NCI-H2081 treated with DMSO at 0.1 percent for 48 hours (cell line): ENCODE data around the gene CNOT6L.

Source experiments
- DNase-seq: peaks from one replicate; lab custom pipeline; 2025; lab: John Stamatoyannopoulos, UW

The CNOT6L gene

GRCh38 chr4:77820649-77821561 is 1.7 kb upstream of the CNOT6L start:
- DNase-seq = no peak

DNA sequence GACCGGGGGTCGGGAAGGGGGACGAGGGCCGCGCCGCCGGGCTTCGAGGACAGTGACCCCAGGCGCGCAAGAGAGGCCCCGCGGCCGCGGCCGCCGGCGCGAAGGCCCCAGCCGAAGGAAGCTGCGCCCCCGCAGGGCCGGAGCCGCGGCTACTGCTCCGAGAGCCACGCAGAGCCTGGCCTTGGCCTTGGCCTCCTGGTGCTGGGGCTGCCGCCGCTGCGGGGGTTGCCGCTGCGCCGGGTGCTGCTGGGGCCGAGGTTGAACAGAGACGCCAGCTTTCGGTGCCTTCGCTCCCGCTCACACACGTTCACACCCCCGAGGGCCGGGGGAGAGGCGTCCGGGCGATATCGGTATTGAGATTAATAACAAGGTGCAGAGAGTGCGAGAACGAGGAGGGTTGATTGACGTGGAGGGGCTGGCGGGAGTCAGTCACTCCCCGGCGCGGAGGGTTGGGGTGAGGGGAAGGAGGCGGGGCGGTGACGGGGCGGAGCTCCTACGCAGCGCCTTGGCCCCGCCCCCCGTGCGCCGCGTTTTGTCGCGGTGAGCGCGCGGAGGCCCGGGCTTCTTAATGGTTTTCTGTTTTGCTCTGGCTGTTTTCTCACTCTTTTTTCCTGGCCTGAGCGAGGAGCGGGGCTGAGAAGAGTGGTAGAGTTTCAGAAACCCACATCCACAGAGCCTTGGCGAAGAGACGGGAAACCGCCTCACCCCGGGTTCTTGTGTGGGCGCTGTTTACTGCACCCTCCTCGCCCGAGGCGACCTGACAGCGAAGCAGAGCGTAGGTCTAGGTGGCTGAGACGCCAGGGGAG is 878 bp upstream of the CNOT6L start:
- DNase-seq = no peak

DNA sequence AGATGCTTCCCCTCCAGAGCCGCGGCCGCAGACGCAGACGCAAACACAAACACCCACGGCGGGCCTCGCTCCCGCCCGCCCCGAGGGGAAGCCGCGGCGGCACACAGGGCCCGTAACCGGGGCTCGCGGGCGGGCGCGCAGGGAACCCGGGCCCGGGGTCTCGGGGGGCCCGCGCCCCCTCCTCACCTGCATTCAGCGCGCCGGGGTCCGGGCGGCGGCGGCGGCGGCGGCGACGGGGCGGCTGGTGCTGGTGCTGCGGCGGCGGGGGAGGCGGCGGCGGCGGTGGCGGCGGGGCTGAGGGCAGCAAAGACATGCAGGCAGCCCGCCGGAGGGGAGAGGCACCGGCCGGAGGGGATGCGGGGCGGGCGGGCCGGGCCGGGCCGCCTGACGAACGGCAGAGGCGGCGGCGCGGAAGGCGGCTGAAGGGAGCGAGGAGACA is 255 bp upstream of the CNOT6L start:
- DNase-seq = no peak

DNA sequence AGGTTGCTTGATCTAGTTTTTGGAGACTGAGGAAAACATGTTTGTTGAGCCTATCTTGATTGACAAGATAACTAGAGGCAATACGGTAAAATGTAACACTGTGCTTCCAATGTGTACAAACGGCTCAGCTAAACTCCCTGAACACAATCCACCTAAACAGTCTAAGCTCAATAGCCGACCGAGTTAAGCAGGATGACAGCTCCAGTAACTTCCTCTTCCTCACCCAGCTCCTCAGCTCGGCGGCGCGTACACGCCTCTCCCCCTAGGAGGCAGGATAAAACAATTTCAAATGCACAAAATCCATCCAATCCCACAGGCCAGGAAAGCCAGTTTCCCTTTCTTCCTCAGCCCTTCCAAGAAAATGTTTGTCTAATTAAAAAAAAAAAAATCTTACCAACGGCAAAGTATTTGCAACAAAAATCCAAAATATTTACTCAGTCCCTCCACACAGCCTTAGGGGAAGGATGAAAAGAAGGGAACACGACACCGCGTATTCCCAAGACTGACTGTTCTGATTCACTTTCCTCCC is 1.0 kb downstream of the CNOT6L start:
- DNase-seq = no peak

GRCh38 chr4:77817304-77818072 is 1.7 kb downstream of the CNOT6L start:
- DNase-seq = no peak

DNA sequence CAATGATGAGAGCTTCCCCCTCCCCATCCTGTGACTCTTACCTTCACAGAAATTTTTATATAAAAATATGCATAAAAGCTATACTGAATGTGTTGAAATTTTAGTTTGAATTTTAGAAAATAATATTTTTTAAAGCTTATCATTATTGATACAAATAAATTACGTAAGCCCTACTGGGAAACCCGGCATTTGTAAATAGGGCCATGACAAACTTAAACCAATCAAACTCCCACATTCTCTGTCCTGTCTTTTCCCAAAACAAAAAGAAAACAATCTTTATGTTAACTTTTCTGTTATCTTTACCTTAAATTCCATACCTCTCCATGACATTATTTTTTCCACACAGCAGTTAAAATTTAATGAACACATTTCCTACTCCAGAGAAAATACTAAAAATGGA is 2.6 kb downstream of the CNOT6L start:
- DNase-seq = no peak

DNA sequence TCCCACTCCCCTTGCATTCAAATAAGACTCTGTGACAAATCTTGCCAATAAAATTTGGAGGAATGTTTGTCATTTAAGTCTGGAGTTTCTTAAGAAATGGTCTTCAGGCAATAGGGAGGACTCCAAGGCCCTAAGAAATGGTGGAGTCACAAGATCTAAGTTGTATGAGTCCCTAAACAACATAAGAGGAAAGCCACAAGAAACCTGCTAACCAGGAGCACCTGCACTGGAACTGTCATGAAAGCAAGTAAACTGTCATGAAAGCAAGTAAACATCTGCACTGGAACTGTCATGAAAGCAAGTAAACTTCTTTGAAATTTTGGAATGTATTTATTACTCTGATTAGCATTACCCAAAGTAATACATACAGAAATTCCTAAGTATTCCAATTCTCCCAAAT is 3.5 kb downstream of the CNOT6L start:
- DNase-seq = no peak

GRCh38 chr4:77805840-77806239 is 13.3 kb downstream of the CNOT6L start:
- no peak for DNase-seq

DNA sequence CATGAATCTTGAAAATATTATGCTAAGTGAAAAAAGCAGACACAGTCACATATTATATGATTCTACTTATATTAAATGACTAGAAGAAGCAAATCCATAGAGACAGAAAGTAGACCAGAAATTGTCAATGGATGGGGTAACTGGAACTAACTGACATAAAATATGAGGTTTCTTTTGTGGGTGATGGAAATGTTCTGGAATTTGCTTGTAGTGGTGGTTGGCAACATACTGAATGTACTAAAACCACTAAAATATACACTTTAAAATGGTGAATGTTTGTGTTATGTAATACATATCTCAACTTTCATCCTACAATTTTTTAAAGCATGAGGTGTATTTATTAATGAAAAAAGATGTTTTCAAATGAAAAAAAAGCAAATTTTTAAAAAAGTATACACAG is 14.7 kb downstream of the CNOT6L start:
- no peak for DNase-seq

DNA sequence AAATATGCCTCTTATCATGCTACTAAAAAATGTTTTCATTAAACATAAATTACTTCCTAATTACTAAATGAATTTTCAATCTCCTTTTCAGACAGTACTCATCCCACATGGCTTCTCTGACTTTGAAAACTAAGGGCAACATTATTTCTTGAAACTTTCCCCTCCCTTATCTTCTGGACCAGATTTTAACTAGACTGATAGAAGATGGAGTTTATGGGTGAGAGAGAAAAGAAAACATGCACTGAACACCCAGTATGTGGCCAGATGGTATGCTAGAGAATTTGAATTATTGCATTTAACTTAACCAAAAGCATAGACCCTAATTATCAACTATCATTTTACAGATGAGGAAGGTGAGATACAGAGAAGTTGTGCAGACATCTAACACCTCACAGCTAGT is 16.8 kb downstream of the CNOT6L start:
- no peak for DNase-seq

GRCh38 chr4:77801260-77801608 is 17.9 kb downstream of the CNOT6L start:
- DNase-seq = no peak

GRCh38 chr4:77800483-77801259 is 18.5 kb downstream of the CNOT6L start:
- DNase-seq = no peak

GRCh38 chr4:77800077-77800476 is 19.1 kb downstream of the CNOT6L start:
- DNase-seq = no peak

GRCh38 chr4:77798385-77798784 is 20.8 kb downstream of the CNOT6L start:
- no peak for DNase-seq

DNA sequence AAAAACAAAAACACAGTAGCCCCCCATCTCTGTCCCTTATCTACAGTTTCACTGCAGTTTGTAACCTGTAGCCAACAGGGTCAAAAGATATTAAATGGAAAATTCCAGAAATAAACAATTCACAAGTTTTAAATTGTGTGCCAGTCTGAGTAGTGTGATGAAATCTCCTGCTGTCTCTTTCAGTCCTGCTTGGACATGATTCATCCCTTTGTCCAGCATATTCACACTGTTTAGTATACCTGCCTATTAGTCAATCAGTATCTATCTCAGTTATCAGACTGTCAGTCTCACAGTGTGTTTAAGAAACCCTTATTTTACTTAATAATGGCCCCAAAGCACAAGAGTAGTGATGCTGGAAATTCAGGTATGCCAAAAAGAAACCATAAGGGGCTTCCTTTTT is 21.9 kb downstream of the CNOT6L start:
- DNase-seq = no peak

DNA sequence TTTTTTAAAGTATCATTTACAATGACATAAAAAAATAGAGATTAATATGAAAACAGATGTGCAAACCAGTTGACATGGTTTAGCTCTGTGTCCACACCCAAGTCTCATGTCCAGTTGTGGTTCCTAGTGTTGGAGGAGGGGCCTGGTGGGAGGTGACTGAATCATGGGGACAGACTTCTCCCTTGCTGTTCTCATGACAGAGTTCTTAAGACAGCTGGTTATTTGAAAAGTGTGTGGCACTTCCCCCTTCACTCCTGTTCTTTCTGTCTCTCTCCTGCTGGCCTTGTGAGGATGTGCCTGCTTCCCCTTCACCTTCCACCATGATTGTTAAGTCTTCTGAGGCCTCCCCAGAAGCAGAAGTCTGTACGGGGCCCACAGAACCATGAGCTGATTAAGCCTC is 23.8 kb downstream of the CNOT6L start:
- DNase-seq = no peak

- no peak for DNase-seq
Observed at GRCh38 chr4:77790146-77790545, 29.0 kb downstream of the CNOT6L start.

DNA sequence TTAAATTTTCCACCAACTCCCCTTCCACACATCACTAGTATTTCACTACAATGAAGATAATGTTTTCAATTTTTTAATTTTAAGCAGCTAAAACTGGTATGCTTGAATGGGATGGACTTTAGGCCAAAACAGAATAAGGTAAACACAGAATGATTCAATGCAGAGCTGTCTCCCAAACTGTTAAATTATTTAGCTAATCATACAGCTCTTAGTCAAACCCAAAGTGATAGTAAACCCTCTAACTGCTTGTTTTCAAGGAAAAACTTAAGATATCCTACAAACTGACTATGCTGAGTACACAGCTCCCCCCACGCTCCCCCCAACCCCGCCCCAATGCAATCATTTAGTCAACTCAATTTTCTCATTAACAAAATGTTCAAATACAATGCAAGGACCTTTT is 30.2 kb downstream of the CNOT6L start:
- no peak for DNase-seq

GRCh38 chr4:77787969-77788368 is 31.2 kb downstream of the CNOT6L start:
- DNase-seq = no peak

GRCh38 chr4:77785669-77786068 is 33.5 kb downstream of the CNOT6L start:
- DNase-seq = no peak

DNA sequence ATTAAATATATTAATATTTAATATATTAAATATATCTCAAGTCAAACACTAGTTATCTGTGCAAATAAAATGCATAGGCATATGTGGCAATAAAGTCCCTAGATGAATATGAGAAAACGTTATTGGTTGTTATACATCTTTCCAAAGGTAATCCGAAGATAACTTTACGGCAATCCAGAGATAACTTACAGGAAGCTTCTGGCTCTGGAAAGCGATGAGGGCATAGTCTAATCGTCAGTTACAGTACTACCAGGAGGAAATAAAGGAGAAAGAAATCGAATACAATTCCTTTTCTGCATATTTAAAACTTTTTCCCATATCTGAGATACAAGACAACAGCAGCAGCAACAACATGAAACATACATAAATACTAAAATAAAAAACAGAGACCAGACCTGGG is 35.3 kb downstream of the CNOT6L start:
- DNase-seq = no peak
